Loucy (cell line): ENCODE data around the gene DUSP7.

Experiments used
- CTCF ChIP-seq: fragments of 200-600 bp; sonication (generic); conservative IDR thresholded peaks from 2 replicates; pipeline ENCODE4 v1.5.1; 2014; ENCODE audit warnings: mild to moderate bottlenecking, antibody characterized with exemption, low read length
- EZH2phosphoT487 ChIP-seq: fragments of 200-600 bp; IDR thresholded peaks from 2 replicates; pipeline ENCODE4 v1.6.1; 2018; ENCODE audit warnings: antibody characterized with exemption, mild to moderate bottlenecking, moderate library complexity, borderline replicate concordance

DNA sequence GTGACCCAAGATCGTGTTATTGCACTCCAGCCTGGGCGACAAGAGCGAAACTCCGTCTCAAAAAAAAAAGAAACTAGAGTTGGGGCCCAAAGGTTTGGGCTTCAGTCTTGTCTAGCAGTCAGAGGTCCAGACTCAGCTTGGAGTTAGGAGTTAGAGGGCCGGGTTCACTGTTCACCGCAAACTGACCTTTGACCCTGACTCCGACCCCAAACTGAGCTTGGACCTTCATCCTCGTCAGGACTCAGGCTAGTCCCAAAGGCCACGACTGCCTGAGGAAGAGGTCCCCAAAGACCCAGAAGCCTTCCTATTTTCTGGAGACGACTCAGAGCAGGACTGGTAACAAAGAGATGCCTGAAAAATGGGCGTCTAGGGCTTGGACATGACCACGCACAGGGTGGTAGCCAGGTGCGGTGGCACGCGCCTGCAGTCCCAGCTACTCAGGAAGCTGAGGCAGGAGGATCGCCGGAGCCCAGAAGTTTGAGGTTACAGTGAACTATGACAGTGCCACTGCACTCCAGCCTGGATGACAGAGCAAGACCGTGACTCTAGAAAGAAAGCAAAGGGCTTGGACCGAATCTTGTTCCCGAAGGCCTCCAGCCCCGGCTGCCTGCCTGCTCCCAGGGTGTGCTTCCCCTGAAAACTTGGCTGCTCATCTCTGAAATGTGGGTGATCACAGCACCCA, 37.9 kb downstream of the DUSP7 start:
- TF ChIP-seq EZH2phosphoT487 (no peak), CTCF (no peak)
